Suprapubic skin (tissue), 4 donors: Measurements from ENCODE around the gene BCL11B.

ENCODE experiments used
- EP300 ChIP-seq: sonication (generic); formaldehyde crosslinking; IDR thresholded peaks from one replicate; pipeline ENCODE4 v1.6.1; 2017; ENCODE audit warnings: antibody characterized with exemption
- POLR2AphosphoS5 ChIP-seq, 3 donors: sonication (generic); formaldehyde crosslinking; IDR thresholded peaks; one replicate each; pipeline ENCODE4 v1.6.1; 2017; ENCODE audit warnings: antibody characterized with exemption in 3 of 3
- TF ChIP-seq, protein P1 (sequence below), 2 donors: fragments of 200-600 bp in 1 of 2; fragments of 450-650 bp in 1 of 2; sonication (generic) in 1 of 2; IDR thresholded peaks; one replicate each; pipeline ENCODE4 v1.5.1; 2016 to 2019; ENCODE audit warnings: antibody characterized with exemption in 2 of 2, mild to moderate bottlenecking in 1 of 2, moderate library complexity in 1 of 2

DNA sequence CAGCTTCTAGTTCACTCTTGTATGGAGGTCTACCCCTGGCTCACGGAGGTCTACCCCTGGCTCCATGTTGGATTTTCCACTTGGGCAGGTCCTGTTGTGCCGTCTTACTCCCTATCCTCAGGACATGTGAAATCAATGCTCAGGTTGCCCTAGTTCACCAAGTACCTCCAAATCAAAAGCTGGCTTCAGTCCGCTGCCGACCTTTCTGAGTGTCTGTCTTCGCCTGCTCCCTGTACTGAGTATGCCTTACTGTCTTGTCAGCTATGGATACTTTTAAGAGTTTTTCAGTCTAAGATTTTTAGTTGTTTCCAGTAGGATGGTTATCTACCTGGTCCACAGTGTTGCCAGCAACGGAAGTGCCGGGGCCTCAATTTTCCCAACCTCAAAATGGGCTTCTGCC lies 40.1 kb upstream of the BCL11B start:
- TF ChIP-seq POLR2AphosphoS5 (IDR thresholded peaks at IDR 0.05): no peak
- TF ChIP-seq, protein P1, sequence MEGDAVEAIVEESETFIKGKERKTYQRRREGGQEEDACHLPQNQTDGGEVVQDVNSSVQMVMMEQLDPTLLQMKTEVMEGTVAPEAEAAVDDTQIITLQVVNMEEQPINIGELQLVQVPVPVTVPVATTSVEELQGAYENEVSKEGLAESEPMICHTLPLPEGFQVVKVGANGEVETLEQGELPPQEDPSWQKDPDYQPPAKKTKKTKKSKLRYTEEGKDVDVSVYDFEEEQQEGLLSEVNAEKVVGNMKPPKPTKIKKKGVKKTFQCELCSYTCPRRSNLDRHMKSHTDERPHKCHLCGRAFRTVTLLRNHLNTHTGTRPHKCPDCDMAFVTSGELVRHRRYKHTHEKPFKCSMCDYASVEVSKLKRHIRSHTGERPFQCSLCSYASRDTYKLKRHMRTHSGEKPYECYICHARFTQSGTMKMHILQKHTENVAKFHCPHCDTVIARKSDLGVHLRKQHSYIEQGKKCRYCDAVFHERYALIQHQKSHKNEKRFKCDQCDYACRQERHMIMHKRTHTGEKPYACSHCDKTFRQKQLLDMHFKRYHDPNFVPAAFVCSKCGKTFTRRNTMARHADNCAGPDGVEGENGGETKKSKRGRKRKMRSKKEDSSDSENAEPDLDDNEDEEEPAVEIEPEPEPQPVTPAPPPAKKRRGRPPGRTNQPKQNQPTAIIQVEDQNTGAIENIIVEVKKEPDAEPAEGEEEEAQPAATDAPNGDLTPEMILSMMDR (IDR thresholded peaks at IDR 0.05): no peak
- no peak for TF ChIP-seq EP300
